T-helper 22 cell (primary cell): ENCODE results near the gene PPP2R5A.
A peak's percentile ranks its signal among the peaks of the same experiment; 100 is the strongest.
"Not testable (repeated sequence)": the region's sequence is repeated elsewhere in the genome, so short reads cannot be mapped to it uniquely, and the experiment has no call there.

ENCODE experiments used
- DNase-seq: peaks from one replicate; pipeline ENCODE4 v3.0.0-alpha.2; 2020; ENCODE audit warnings: low read depth

Gene PPP2R5A

DNA sequence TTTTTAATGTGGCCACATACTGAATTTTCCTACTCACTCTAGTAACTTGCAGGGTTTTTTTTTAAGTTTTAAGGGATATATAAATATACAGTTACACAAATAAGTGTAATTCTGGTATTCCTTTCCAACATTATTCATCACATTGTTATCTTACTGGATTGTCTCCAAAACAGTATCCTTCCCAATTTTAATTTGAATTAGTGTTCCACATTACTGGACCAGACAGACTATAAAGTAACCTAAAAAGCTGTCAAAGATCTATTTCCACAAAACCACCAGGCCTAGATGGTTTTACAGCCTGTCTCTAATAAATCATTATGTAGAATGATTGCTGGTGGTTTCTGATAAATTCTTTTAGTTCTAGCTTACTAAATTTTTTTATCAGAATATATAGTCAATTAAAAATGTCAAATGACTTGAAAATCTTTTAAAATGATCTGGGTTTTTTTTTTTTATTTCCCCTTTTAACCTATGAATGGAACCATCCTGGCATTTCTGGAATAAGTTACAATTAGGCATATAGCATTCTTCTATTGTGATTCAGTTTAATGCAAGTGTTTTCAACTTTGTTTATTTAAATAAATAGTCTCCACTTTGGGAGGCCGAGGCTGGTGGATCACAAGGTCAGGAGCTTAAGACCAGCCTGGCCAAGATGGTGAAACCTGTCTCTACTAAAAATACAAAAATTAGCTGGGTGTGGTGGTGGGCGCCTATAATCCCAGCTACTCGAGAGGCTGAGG lies 70.2 kb downstream of the PPP2R5A start:
- DNase-seq: no peak

DNA sequence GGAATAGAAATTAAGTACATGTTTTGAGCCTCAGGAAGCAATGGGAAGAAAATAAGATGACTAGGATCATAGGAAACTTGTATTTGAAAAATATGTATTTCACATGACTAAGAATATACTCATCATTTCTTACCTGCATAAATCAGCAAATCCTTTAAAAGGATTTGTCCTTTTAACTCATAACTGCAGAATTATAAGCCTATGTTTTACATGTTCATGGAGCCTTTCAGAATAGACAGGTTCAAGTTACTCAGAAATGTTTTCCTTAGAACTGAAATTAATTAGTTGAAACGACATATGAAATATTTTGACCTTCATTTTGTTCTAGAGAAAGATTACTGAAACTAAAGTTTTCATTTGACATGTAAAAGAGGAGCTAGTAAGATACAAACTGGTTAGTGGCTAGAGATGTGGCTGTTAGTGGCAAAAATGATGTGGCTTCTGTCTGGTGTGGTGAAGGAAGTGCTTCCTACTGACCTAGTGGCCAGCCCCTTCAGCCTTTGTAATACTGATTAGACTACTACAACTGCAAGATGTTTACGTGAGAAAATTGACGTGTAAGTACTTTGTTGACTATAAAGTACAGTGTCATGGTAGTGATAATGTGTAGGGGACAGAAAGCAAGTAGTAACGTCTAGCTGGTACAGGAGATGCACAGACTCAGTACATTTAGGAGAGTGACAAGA lies 74.7 kb downstream of the PPP2R5A start:
- DNase-seq: no peak

DNA sequence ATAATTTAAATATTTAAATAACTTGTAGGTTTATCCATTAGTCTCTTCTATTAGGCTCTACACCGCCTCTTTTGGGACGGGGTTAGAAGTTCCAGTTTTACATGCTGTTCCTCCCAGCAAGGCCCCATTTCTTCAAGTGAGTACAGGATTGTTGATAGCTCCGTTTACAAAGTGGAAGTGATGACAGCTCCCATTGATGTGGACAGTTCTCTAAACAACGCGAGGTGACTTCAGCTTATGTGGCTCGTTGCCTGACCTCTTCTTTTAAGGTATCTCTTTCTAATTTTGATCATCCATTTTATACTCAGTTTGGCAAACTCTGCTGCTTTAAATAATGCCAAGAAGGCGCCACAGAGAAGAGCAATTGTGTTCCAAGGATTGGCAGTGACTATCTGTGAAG lies 79.8 kb downstream of the PPP2R5A start:
- no peak for DNase-seq

DNA sequence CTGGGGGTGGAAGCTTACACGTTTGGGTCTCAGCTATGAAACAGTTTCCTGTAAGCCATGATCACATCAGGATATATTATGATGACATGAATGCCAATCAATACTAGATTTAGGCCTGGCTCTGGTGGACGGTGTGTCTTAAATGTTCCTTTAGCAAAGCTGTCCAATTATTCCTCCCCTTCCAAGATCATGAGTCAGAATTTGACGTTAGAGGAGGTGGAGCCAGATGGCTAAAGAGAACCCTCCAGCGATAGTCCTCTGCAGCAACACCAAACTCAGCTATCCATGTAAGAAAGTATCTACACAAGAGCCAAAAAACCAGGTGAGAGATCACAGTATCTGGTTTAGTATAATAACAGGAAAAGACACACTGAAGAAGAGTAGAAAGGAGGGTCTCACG lies 81.7 kb downstream of the PPP2R5A start:
- no peak for DNase-seq

DNA sequence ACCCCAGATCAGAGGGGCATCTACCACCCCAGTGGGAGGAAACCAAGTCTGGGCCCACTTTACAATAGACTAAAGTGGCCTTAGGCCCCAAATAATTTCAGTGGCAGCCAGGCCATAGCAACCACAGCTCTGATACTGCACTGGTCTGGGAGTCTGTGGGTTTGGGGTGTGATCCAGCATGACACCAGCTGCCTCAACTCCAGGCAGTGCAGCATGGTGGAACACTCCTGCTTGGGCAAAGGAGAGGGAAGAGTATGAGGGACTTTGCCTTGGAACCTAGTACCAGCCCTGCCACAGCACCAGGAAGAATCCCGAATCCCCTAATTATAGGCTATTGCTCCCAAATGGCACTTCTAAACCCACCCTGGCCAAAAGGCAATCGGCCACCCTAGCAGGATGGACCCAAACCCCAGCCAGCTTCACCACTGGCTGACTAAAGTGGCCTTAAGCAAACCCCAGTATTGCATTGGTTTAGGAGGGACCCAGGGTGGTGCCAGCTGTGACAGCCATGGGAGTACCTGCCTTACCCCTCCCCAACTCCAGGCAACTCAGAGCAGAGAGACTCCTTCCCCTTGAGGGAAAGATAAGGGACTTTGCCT lies 82.4 kb downstream of the PPP2R5A start:
- DNase-seq: no peak

DNA sequence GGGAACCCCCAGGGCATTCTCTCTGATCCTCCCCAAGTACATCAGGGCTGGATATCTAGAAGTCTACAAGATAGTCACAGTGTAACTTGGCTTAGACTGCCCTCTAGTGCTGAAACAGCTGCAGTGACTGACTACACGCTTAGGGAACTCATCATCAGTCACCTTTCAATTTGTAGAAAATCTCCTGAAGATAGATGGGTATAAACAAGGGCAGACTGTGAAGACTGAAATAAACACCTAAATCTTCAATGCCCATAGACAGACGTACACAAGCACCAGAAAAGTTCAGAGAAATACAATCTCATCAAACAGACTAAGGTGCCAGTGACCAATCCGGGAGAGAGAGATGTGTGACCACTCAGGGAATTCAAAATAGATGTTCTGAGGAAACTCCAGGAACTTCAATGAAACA lies 82.9 kb downstream of the PPP2R5A start:
- peak; percentile 11 for DNase-seq

DNA sequence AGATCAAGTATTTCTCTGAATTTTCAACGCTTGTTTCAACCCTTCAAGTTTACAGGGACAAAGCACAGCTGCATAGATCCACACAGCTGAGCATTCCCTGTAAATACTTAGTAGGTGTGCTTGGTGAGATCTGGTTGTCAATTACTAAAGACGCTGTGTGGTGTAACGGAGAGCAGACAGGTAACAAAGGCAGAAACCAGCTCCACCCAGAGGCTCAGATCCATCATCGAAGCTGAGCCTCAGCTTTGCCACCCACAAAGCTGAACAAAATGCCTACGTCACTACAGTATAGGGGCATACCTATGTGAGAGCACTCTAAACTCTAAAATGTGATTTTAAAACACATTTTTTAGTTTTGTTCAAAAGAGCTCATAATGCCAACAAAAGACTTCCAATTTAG lies 90.8 kb downstream of the PPP2R5A start:
- DNase-seq: no peak

DNA sequence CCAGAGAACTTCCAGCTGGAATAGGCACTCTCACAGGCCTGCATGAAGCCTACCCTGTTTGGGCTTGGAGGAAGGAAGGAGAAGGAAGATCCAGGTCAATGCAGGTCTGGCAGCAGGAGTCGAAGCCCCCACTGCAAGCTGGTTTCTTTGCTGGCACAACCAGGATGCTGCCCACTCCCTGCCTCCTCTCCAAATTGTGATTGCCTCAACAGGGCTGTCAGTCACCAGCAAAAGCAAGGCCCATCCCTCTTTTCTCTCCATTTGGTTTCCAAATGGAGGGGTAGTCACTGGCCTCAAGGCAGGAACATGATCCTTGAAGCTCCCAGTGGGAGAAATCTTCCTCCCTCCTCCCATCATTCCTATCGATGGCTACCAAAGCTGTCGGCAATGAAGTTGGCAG lies 92.4 kb downstream of the PPP2R5A start:
- no peak for DNase-seq

DNA sequence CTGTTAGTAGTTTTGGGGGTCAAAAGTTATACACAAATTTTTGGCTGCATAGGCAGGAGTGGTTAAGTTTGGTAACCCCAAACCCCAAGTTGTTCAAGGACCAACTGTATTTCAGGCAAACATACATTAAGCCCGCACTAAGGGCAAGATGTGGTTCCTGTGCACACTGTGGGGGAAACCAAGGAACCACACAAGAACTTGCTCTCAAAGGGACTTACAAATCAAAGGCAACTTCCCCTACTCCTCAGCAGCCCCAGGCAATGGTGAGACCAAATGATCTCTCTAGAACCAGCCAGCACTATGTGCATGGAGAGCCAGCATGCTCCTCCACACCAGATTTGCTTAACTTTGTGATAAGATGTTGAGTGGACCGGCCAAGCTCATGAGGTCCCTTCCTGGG lies 94.2 kb downstream of the PPP2R5A start:
- no peak for DNase-seq

DNA sequence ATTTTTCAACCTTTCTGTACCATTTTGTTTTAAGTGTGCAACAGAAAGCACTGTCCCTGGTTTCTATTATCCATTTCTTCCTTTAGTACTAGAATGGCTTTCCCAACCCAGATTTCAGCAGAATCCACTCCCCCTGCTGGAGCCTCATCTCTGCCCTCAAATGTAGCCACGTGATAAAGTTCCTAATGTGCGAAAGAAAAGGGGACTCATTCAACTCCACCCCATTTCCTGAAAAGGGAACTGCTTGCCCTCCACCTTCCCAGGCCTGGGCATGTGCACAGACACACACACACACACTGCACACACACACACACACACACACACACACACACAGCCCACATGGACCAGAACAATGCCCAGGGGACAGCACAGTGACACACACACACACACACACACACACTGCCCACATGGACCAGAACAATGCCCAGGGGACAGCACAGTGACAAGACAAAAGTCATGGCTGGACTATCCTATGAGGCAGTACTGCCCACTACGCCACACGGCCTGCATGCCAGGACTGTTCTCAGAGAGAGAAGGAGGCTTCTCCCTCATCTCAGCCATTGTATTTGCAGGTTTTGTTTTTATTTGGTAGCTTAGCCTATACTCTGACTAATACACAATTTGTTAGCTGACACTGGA lies 96.3 kb downstream of the PPP2R5A start:
- DNase-seq: no peak

DNA sequence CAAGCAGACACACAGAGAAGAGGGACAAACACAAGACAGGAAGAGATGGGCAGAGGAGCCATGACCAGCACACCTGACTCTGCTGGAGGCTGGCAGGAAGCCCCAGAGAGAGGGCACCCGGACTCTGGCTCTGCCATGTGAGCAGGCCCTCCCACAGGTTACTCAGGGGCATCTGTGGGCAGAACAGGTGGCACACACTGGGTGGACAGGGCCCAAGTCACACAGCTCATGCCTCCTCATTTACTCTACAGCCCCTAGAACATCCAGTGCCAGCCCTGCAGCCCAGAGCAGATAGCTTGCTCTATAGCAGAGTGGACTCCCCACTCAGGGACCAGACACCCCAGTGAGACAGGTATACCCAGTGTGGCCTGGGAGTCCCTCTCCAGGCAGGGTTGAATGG lies 100.8 kb downstream of the PPP2R5A start:
- no peak for DNase-seq

DNA sequence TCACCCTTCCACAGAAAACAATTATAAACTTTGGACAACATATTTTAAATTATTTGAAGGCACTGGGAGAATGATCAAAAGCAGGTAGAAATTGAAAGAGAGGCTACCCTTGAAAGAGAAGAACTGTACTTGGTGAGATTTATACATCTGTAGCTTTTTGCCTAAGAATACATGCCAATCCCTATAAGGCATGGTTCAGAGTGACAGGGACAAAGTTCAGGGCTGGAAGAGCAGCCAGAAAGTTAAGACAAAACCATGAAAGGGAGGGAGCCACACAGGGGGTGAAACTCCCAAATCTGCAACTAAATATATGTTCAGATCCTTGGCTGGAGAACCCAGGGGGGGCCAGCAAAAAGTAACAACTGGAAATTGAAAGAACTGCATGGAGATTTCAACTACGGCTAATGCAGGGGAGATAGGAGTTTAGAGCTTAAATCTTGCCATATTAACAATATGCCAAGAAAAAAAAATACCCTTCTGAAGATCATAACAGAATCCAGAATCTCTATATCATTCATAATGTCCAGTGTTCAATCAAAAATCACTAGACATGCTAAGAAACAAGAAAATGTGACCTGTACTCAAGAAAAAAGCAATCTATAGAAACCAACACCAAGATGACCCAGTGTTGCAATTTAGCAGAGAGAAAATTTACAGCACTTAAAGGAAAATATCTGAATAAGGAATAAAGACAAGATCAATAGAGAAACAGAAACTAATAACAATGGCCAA lies 103.9 kb downstream of the PPP2R5A start:
- DNase-seq: no peak

DNA sequence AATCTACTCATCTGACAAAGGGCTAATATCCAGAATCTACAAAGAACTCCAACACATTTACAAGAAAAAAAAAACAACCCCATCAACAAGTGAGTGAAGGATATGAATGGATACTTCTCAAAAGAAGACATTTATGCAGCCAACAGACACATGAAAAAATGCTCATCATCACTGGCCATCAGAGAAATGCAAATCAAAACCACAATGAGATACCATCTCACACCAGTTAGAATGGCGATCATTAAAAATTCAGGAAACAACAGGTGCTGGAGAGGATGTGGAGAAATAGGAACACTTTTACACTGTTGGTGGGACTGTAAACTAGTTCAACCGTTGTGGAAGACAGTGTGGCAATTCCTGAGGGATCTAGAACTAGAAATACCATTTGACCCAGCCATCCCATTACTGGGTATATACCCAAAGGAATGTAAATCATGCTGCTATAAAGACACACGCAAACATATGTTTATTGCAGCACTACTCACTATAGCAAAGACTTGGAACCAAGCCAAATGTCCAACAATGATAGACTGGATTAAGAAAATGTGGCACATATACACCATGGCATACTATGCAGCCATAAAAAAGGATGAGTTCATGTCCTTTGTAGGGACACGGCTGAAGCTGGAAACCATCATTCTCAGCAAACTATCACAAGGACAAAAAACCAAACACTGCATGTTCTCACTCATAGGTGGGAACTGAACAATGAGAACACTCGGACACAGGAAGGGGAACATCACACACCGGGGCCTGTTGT lies 110.6 kb downstream of the PPP2R5A start:
- not testable (repeated sequence) for DNase-seq

DNA sequence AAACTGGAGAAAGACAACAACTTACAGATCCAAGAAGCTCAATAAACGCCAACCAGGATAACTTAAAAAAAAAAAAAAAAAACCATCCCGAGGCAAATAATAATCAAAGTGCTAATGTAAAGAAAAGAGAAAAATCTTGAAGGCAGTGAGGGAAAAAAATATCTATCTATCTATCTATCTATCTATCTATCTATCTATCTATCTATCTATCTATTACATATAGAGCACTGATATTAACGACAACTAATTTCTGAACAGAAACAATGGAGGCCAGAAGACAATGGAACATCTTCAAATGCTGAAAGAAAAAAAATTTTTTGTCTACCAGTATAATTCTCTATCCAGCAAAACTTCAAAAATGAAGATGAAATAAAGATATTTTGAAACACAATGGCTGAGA lies 111.4 kb downstream of the PPP2R5A start:
- DNase-seq: no peak

DNA sequence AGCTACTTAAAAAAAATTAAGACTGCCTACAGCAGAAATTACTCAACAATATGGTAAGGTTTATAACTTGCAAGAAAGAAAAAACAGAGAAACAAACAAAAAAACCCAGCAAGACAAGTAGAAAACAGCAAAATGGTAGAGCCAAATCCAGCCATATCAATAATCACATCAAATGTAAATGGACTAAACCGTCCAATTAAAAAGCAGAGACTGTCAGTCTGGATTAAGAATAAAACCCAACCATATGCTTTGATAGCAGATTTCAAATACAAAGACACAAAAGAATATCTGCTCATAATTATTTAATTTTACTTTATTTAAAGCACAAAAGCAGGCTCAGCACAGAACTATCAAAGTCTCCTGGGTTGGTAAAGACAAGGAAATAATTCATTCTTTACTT lies 112.0 kb downstream of the PPP2R5A start:
- DNase-seq: no peak

DNA sequence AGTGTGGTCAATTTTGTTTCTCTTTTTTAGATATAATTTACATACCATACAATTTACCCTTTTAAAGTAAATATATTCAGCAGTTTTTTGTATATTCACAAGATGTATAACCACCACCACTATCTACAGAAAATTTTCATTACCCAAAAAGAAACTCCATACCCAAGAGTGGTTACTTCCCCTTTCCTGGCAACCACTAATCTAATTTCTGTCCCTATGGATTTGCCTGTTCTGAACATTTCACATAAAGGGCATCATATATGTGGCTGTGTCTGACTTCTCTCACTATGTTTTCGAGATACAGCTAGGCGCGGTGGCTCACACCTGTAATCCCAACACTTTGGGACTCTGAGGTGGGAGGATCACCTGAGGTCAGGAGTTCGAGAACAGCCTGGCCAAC lies 115.8 kb downstream of the PPP2R5A start:
- no peak for DNase-seq

DNA sequence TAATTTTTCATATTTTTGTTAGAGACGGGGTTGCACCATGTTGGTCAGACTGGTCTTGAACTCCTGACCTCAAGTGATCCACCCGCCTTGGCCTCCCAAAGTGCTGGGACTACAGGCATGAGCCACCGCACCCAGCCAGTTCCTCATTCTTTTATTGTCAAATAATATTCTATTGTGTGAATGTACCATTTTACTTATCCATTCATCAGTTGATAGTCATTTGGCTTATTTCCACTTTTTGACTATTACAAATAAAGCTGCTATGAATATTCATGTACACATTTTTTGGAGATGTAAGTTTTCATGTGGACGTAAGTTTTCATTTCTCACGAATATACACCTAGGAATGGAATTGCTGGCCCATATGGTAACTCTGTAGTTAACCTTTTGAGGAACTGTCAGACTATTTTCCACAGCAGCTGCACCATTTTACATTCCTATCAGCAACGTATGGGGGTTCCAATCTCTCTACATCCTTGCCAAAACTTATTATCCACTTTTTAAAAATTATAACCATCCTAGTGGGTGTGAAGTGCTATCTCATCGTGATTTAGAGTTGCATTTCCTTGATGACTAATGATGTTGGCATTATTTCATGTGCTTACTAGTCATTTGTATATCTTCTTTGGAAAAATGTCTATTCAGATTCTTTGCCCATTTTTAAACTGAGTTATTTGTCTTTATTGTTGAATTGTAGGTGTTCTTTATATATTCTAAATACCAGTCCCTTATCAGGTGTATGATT lies 116.8 kb downstream of the PPP2R5A start:
- no peak for DNase-seq

DNA sequence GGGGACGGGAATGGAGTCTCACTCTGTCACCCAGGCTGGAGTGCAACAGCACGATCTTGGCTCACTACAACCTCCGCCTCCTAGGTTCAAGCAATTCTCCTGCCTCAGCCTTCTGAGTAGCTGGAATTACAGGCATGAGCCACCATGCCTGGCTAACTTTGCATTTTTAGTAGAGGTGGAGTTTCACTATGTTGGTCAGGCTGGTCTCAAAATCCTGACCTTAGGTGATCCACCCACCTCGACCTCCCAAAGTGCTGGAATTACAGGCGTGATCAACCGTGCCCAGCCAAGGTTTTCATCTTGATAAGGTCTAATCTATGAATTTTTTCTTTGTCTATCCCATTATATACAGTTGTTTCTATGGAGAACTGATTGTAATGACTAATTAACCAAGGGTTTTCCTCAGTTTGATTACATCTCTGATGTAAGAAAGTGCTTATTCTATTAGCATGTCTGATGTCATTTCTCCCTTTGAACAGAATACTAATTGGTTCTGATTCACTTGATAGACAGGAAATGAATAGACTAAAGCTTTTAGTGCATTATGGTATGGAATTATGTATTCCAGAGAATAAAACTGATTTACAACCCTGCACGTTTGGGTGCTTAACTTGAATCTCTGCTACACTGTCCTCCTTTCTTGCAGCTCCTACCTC lies 117.6 kb downstream of the PPP2R5A start:
- no peak for DNase-seq

DNA sequence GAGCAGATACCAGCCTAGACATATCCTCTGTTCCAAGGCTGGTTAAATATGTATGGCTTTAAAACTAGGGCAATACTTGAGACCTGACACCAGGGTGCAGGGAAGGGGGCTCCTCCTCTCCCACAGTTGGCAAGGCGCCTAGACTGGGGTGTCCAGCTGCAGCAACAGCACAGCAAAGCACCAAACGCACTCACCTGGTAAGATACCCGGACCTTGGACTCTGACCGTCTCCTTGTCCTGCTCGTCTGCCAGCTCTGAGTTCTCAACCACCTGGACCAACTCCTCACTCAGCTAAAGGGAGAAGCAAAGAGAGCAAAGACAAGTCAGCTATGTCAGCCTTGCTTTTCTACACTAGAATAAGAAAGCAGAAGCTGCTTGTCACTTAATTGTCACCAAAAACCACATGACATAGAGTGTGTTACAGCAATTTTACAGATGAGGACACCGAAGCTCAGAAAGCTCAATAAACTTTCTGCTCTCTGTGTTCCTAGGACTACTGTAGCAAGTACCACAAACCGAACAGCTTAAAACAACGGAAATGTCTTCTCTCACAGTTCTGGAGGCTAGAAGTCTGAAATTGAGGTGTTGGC lies 125.1 kb downstream of the PPP2R5A start:
- no peak for DNase-seq
